Parathyroid adenoma (tissue), 2 donors: ENCODE results near the gene IFT88.

ENCODE experiments used
- H2AFZ ChIP-seq: fragments of 300-600 bp; sonication (generic); one replicate; pipeline ENCODE4 v1.7.0; 2017; ENCODE audit warnings: antibody characterized with exemption, mild to moderate bottlenecking
- H3K27ac ChIP-seq: fragments of 300-600 bp; sonication (generic); one replicate; pipeline ENCODE4 v1.7.0; 2017
- H3K27me3 ChIP-seq: fragments of 300-600 bp; sonication (generic); one replicate; pipeline ENCODE4 v1.7.0; 2017; ENCODE audit warnings: low read length; ENCODE audit not compliant: control insufficient read depth, insufficient read depth
- H3K36me3 ChIP-seq: fragments of 300-600 bp; sonication (generic); one replicate; pipeline ENCODE4 v1.7.0; 2017; ENCODE audit warnings: low read length; ENCODE audit not compliant: control insufficient read depth, insufficient read depth
- H3K4me1 ChIP-seq: fragments of 300-600 bp; sonication (generic); one replicate; pipeline ENCODE4 v1.7.0; 2017; ENCODE audit warnings: control low read depth
- H3K4me2 ChIP-seq: fragments of 300-600 bp; sonication (generic); one replicate; pipeline ENCODE4 v1.7.0; 2017; ENCODE audit warnings: low read length
- H3K4me3 ChIP-seq: fragments of 300-600 bp; sonication (generic); one replicate; pipeline ENCODE4 v1.7.0; 2017; ENCODE audit warnings: low read depth, low read length
- H3K79me2 ChIP-seq: fragments of 300-600 bp; sonication (generic); one replicate; pipeline ENCODE4 v1.7.0; 2017; ENCODE audit warnings: control low read depth
- H3K9ac ChIP-seq: fragments of 300-600 bp; sonication (generic); one replicate; pipeline ENCODE4 v1.7.0; 2017; ENCODE audit warnings: mild to moderate bottlenecking
- H3K9me3 ChIP-seq: fragments of 300-600 bp; sonication (generic); one replicate; pipeline ENCODE4 v1.7.0; 2017; ENCODE audit warnings: low read length; ENCODE audit not compliant: control insufficient read depth
- TF ChIP-seq, protein P1 (sequence below): fragments of 300-600 bp; sonication (generic); IDR thresholded peaks from one replicate; pipeline ENCODE4 v1.7.0; 2017; ENCODE audit warnings: antibody characterized with exemption, mild to moderate bottlenecking
- donor health status: primary hyperparathyroidism.

The IFT88 gene

DNA sequence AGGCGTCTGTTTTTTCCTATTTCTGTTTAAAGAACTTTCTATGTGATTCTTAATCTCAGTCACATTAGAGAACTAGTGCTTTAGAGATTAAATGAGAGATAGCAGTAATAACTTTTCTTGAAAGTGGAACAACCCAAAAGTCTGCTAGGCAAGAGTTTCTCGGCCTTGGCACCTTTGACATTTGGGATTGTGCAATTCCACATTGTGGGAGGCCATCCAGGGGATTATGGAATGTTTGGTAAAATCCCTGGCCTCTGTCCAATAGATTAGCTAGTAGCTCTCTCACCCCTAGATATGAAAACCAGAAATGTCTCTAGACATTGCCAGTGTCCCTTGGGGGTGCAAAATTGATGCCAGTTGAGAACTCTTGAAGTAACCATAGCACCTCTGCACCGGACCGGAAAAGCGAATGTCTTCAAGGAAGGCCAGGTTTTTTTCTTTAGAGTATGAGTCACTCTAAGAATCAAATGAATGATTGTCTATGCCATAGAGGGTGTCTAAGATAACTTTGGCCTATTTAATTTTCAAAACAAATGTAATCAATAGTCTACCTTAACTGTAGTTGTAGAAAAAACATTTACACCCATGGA, 91.6 kb downstream of the IFT88 start:
- Histone ChIP-seq H3K4me1 (no peaks in the 10 kb centered on the region), H3K9ac (no peak overlapping the region), H2AFZ (no peak overlapping the region), H3K79me2 (no peaks in the 10 kb centered on the region), H3K4me2 (no peak overlapping the region), H3K9me3 (no peaks in the 10 kb centered on the region), H3K4me3 (no peak overlapping the region), H3K36me3 (no peaks in the 10 kb centered on the region), H3K27me3 (no peaks in the 10 kb centered on the region), H3K27ac (no peak overlapping the region)
- TF ChIP-seq, protein P1, sequence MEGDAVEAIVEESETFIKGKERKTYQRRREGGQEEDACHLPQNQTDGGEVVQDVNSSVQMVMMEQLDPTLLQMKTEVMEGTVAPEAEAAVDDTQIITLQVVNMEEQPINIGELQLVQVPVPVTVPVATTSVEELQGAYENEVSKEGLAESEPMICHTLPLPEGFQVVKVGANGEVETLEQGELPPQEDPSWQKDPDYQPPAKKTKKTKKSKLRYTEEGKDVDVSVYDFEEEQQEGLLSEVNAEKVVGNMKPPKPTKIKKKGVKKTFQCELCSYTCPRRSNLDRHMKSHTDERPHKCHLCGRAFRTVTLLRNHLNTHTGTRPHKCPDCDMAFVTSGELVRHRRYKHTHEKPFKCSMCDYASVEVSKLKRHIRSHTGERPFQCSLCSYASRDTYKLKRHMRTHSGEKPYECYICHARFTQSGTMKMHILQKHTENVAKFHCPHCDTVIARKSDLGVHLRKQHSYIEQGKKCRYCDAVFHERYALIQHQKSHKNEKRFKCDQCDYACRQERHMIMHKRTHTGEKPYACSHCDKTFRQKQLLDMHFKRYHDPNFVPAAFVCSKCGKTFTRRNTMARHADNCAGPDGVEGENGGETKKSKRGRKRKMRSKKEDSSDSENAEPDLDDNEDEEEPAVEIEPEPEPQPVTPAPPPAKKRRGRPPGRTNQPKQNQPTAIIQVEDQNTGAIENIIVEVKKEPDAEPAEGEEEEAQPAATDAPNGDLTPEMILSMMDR, result no peak

GRCh38 chr13:20664351-20664750, 97.4 kb downstream of the IFT88 start:
- Histone ChIP-seq H3K27ac (no peak overlapping the region), H3K4me1 (no peaks in the 10 kb centered on the region), H3K9ac (no peak overlapping the region), H3K36me3 (no peaks in the 10 kb centered on the region), H3K4me3 (no peak overlapping the region), H2AFZ (no peak overlapping the region), H3K79me2 (no peaks in the 10 kb centered on the region), H3K4me2 (no peak overlapping the region), H3K27me3 (no peaks in the 10 kb centered on the region), H3K9me3 (no peaks in the 10 kb centered on the region)
- TF ChIP-seq, protein P1, result no peak

DNA sequence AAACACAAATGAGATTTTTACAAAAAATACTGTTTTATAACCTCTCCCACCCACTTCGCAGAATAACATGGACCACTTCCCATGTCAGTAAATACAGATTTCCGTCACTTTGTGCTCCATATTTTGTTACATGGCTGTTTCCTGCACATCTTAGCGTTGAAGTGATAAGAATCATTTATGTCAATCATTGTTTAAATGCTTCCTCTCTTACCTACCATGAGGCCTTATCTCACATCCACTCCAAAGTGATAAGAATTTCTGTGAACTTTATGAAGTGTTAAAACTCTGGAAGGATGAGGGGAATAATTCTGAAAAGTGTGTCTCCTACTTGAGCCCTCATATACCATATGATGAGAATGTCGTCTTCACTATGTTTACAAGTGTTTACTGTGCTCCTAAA, 100.0 kb downstream of the IFT88 start:
- Histone ChIP-seq H3K4me1 (no peaks in the 10 kb centered on the region), H3K27ac (no peak overlapping the region), H3K4me3 (no peak overlapping the region), H2AFZ (no peak overlapping the region), H3K27me3 (no peaks in the 10 kb centered on the region), H3K79me2 (no peaks in the 10 kb centered on the region), H3K36me3 (no peaks in the 10 kb centered on the region), H3K4me2 (no peak overlapping the region), H3K9ac (no peak overlapping the region), H3K9me3 (no peaks in the 10 kb centered on the region)
- TF ChIP-seq, protein P1, result no peak

DNA sequence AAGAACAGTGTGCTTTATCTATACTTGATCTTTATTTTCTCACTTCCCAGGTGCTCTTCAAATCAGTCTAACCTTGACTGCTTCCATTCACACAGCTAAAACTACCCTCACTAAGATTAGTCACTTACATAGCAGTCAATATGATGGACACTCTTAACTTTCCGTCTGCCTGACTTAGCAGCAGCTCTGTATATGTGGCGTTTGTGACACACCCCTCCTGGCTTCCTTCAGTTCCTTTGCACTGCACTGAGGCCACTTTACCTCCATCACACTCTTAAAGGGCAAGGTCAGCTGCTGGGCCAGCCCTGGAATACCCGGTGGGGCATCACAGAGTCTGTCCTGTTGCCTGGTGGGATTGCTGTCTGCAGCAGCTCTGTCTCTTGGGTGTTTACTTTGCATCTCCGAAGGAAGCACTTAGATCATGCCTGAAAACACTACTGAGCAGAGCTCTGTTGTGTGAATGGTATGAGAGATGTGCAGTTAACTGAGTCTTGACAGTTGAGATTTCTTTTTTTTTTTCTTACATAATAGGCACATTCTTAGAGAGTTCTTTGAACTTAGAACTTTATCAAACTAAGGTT, 101.0 kb downstream of the IFT88 start:
- Histone ChIP-seq H3K4me2 (no peak overlapping the region), H3K4me3 (no peak overlapping the region), H2AFZ (no peak overlapping the region), H3K4me1 (no peaks in the 10 kb centered on the region), H3K36me3 (no peaks in the 10 kb centered on the region), H3K9me3 (no peaks in the 10 kb centered on the region), H3K79me2 (no peaks in the 10 kb centered on the region), H3K27ac (no peak overlapping the region), H3K27me3 (no peaks in the 10 kb centered on the region), H3K9ac (no peak overlapping the region)
- TF ChIP-seq, protein P1, result no peak

DNA sequence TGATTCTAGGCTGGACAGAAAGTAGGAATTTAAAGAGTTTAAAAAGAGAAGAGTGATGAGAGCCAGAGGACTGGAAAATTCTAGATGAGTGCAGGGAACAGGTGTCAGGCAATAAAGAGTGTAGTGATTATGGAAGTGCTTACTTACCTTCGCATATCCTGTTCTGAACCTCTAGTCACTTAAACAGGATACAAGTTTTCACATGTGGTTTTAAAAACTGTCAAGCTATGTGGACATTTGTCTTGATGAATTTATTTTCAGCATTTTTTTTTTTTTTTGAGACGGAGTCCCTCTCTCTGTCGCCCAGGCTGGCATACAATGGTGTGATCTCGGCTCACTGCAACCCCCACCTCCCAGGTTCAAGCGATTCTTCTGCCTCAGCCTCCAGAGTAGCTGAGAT, 102.2 kb downstream of the IFT88 start:
- no peak overlapping the region for H3K4me2 ChIP-seq
- TF ChIP-seq, protein P1, result no peak
- no peak overlapping the region for H3K27ac ChIP-seq
- no peak overlapping the region for H3K4me3 ChIP-seq
- H2AFZ ChIP-seq, result no peak overlapping the region
- no peak overlapping the region for H3K9ac ChIP-seq
- no peaks in the 10 kb centered on the region for H3K79me2 ChIP-seq
- no peaks in the 10 kb centered on the region for H3K36me3 ChIP-seq
- H3K27me3 ChIP-seq, result no peaks in the 10 kb centered on the region
- H3K9me3 ChIP-seq, result no peaks in the 10 kb centered on the region
- H3K4me1 ChIP-seq, result no peaks in the 10 kb centered on the region
